BE2C (cell line): ENCODE data around the gene KCNQ1OT1.
"Not testable (repeated sequence)": the region's sequence is repeated elsewhere in the genome, so short reads cannot be mapped to it uniquely, and the experiment has no call there.

Source experiments
- DNase-seq: peaks from one replicate; pipeline ENCODE4 v3.0.0-alpha.2; 2020
- H3K27me3 ChIP-seq: fragments of 250-450 bp; sonication (Bioruptor Pico); 2 replicates; pipeline ENCODE4 v1.5.1; 2020; ENCODE audit warnings: mild to moderate bottlenecking
- H3K36me3 ChIP-seq: fragments of 250-450 bp; sonication (Bioruptor Pico); 2 replicates; pipeline ENCODE4 v1.5.1; 2020; ENCODE audit warnings: mild to moderate bottlenecking
- H3K4me1 ChIP-seq: fragments of 250-450 bp; sonication (Bioruptor Pico); 2 replicates; pipeline ENCODE4 v1.5.1; 2020
- H3K4me3 ChIP-seq: 2 replicates; pipeline ENCODE4 v1.5.1; 2011; ENCODE audit warnings: low read depth, low read length
- H3K9me3 ChIP-seq: fragments of 250-450 bp; sonication (Bioruptor Pico); 2 replicates; pipeline ENCODE4 v1.5.1; 2020
- CTCF ChIP-seq: IDR thresholded peaks from 2 replicates; pipeline ENCODE4 v1.5.1; 2012; ENCODE audit warnings: mild to moderate bottlenecking, low read depth, low read length

The KCNQ1OT1 gene

GRCh38 chr11:2644844-2645778 lies 54.7 kb downstream of the KCNQ1OT1 start:
- TF ChIP-seq CTCF: no peak
- Histone ChIP-seq H3K36me3 (no peaks in the 10 kb centered on the region), H3K9me3 (no peaks in the 10 kb centered on the region; the same call in 1 of the 2 replicates), H3K4me3 (no peak overlapping the region), H3K4me1 (no peaks in the 10 kb centered on the region), H3K27me3 (no peaks in the 10 kb centered on the region)
- DNase-seq: no peak

- no peaks in the 10 kb centered on the region; the same call in 1 of the 2 replicates for H3K9me3 ChIP-seq
- H3K36me3 ChIP-seq: no peaks in the 10 kb centered on the region
- no peaks in the 10 kb centered on the region for H3K27me3 ChIP-seq
- no peak for TF ChIP-seq CTCF
- H3K4me1 ChIP-seq: no peaks in the 10 kb centered on the region
- H3K4me3 ChIP-seq: no peak overlapping the region
- no peak for DNase-seq
These were observed 56.0 kb downstream of the KCNQ1OT1 start for GRCh38 chr11:2643746-2644145.

GRCh38 chr11:2641623-2642022 lies 58.2 kb downstream of the KCNQ1OT1 start:
- Histone ChIP-seq H3K4me3 (no peak overlapping the region), H3K27me3 (no peaks in the 10 kb centered on the region), H3K9me3 (no peaks in the 10 kb centered on the region; the same call in 1 of the 2 replicates), H3K36me3 (no peaks in the 10 kb centered on the region), H3K4me1 (no peaks in the 10 kb centered on the region)
- no peak for DNase-seq
- TF ChIP-seq CTCF: no peak

GRCh38 chr11:2639763-2640162 lies 60.0 kb downstream of the KCNQ1OT1 start:
- DNase-seq, H3K27me3 ChIP-seq, H3K4me1 ChIP-seq, H3K36me3 ChIP-seq, H3K9me3 ChIP-seq, H3K4me3 ChIP-seq: not testable (repeated sequence)

- no peak for TF ChIP-seq CTCF
- H3K9me3 ChIP-seq: no peaks in the 10 kb centered on the region
- H3K27me3 ChIP-seq: no peaks in the 10 kb centered on the region
- H3K36me3 ChIP-seq: no peaks in the 10 kb centered on the region
- no peak for DNase-seq
- H3K4me1 ChIP-seq: no peaks in the 10 kb centered on the region
- no peak overlapping the region for H3K4me3 ChIP-seq
These were observed 68.6 kb downstream of the KCNQ1OT1 start for GRCh38 chr11:2631161-2631560.

GRCh38 chr11:2630679-2631078 lies 69.1 kb downstream of the KCNQ1OT1 start:
- Histone ChIP-seq H3K27me3 (no peaks in the 10 kb centered on the region), H3K36me3 (no peaks in the 10 kb centered on the region), H3K9me3 (no peaks in the 10 kb centered on the region), H3K4me1 (no peaks in the 10 kb centered on the region), H3K4me3 (no peak overlapping the region)
- no peak for TF ChIP-seq CTCF
- no peak for DNase-seq
